NCI-H526 treated with DMSO at 0.1 percent for 48 hours (cell line): ENCODE measurements around the gene CACNA2D3.

ENCODE experiments used
- DNase-seq: peaks from one replicate; lab custom pipeline; 2025; lab: John Stamatoyannopoulos, UW

The CACNA2D3 gene

DNA sequence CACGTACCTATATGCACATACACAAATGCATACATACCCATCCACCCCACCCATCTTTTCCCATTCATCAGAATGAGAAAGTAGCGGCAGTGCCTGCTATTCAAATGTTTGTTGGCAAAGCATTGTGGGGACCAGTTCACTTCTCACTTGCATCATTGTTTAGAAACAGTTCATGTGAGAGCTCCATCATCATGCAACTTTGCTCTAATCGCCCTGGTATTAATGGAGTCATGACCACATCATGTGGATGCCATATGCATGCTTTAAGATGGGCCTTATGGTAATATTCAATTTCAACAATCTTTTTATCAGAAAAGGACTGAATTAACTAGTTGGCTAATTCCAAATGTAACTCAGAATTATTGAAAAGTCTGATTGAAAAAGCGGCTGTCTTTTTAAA is 725.0 kb downstream of the CACNA2D3 start:
- DNase-seq: no peak

GRCh38 chr3:54849360-54849759 is 727.0 kb downstream of the CACNA2D3 start:
- DNase-seq: no peak

DNA sequence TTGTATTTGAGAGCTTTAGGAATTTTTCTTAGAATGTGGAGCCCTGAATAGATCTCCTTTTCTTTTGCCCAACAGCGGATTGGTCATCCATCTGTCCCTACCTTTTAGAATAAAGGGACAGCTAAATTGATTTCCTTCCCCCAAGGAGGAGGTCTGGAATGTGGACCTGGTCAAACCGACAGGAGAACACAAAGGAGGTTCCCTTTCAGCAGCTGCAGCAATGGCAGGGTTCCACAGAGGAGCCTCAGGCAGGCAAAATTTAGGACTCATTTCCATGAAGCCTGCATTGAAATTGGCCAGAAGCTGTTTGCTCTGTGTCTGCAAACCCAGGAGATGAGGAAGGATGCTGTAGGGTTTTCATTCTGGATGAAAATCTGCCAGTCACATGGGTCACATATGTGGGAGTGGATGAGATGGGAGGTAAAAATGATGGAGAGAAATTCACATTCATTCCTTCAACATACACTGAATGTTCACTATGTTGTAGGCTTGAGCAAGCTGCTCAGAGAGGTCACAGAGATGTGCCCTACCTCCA is 728.2 kb downstream of the CACNA2D3 start:
- DNase-seq: no peak

DNA sequence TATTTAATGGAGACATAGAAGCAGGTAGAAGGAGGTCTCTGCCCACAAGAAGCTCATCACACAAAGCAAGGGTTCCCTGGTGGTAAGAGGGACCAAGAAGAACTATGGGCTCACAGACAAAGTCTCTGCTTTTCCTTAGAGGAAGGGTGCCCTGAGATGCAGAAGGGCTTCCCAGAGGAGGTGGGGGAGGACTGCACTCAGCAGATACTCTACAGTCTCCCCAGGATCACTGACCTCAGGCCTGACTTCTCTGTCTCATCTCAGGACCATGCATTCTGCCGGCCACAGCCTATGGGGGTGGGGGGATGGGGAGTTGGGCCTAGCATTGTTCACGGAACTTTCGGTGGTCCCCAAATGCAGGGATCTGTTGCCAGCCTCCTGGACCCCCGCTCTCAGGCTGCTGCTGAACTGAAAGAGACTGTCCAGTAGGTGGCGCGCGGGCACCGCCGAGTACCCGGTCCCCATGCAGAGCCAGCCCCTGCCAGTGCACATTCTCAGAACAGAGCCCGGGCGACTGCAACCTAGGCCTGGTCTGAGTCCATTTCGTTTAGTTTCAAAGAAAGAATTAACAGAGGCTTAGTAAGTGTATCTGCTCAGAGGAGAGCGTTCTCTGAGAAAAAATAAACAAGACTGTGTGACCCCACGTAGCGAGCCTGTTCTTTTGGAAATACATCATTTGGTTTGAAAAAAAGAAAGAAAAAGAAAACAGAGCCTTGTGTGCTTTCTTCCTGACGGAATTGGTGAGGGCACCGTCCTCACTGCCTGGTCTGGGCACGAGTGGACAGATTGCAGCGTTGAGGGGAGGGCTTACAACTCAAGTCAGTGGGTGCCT is 731.4 kb downstream of the CACNA2D3 start:
- DNase-seq: peak; percentile 38

DNA sequence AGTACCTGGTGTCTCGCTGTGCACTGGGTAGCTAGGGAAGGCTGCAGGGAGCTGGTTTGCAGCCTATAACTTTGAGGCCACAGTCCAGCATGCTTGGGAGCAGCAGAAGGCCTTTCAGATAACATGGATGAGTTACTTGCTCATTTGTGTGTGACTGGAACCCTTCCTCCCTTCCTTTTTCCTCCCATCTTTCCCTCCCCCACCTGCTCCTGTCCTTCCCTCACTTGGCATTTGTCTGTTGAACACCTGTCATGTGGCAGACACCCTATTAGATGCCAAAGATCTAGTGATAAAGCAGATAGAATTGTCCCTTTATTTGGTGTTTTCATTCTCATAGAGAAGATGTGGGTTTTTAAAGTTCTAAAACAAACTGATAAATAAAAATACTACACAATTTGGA is 733.9 kb downstream of the CACNA2D3 start:
- peak; percentile 3 for DNase-seq

DNA sequence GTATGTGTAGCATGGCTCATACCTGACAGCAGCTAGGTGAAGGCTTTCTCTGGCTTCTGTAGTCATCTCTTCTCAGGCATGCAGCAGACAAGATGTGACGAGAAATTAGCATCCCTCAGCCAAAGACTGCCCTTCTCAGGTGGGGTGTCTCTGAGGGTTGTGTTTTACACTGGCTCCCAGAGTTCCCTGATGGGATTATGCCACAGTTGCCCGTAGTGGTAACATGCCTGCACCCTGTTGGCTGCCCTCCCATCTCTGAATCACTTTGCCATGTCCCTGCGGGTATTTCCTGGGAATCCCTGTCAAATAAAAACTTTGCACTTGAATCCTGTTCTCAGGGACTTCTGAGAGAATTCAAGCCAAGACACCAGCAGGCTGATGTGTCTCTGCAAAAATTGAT is 735.0 kb downstream of the CACNA2D3 start:
- no peak for DNase-seq

DNA sequence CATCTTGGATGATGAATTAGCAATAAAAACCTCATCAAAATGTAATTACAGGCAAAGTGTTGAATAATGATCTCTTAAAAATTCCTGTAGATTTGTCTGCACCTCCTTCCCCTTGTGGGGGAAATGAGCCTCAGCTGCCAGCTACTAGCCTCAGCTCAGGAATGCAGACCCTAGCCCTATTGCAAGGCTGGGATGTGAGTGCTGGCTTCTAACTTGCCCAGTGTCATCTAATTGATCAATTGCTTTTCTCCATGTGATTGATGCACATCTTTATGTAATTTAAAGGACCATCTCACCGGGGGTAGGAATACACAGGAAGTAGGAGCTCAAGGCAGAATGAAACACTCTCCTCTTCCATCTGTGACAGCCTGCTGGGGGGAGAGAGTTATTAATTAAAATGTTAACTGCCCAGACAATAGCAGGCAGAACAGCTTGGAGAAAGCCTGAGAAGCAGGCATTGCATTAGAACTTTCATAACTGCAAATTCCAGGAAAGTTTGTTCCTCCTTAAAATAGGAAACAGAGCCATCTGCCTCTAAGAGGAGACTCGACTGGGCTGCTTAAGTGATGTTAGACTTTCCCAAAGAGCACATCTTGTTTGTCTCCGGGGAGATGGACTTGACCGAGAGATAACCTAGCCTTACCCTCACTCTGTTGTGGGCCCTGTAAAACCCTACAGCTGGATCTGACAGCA is 735.9 kb downstream of the CACNA2D3 start:
- peak; percentile 42 for DNase-seq

DNA sequence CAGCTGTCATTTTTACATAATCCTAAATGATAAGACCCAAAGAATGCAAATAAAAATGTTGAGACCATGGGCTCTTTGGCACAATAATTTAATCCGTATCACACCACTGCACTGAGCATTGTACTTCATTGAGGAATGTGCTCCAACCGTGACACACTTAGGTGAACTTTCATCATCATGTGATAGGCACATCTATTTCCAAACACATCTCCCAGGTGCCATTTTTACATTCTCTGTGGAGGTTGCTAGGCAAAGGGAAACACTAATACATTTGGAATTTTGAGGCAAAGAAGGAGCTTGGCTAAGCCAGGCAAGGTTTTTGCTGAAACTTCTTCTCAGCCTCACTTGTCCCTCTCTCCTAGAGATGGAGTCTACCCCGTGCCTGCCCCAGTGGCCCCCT is 736.8 kb downstream of the CACNA2D3 start:
- peak; percentile 76 for DNase-seq

DNA sequence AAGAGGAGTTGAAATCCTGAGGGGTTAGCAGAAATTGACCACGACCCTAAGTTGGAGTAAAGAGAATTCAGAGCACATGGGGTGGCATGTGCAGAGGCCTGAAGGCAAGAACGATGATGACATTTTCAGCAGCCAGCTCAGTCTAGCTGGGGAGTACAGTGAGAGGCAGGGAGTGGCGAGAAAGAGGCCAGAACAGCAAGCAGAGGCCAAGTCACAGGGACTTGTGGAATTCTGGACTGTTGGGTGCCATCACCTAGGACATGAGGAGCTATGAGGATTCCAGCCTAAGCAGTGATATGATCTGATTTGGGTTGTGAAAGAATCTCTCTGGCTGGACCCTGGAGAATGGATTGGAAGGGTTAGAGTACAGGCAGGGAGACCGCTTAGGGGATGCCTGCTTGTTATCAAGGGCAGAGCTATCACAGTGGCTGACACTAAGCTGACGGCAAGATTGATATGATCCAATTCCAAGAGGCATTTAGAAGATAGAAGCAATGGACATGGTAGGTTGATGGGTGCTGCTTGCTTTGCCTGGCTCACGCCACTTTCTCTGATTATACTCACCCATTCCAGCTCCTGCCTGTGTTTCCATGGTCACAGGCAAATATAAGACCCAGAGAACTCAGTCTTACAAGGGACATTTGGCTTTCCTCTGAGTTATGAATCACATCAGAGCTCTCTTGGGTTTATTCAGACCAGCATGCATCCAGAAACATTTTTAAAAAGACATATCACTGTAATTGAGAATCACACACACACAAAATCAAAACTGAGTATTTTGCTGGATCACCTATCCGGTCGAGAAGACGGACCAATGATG is 739.1 kb downstream of the CACNA2D3 start:
- DNase-seq: no peak

GRCh38 chr3:54862526-54862925 is 740.2 kb downstream of the CACNA2D3 start:
- no peak for DNase-seq

GRCh38 chr3:54863366-54863765 is 741.0 kb downstream of the CACNA2D3 start:
- DNase-seq: no peak

DNA sequence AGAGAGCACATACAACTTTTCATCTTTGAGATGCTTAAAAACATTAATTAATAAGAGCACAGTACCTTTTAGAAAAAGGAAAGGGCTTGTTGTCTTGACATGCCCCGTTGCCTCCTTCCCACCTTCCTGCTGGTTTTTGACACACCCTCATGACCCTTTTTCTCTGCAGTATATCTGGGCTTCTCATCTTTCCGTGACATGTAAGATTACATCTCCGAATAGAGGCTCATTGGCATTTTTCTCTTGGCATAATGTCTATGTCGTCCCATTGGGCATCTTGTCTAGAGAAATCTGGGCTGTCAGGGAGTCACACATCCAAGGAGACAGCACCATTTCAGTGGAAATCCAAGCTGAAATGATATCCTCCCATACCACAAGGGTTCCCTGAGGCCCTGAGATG is 741.4 kb downstream of the CACNA2D3 start:
- no peak for DNase-seq

GRCh38 chr3:54865316-54865715 is 743.0 kb downstream of the CACNA2D3 start:
- no peak for DNase-seq

GRCh38 chr3:54866251-54866650 is 743.9 kb downstream of the CACNA2D3 start:
- DNase-seq: no peak

DNA sequence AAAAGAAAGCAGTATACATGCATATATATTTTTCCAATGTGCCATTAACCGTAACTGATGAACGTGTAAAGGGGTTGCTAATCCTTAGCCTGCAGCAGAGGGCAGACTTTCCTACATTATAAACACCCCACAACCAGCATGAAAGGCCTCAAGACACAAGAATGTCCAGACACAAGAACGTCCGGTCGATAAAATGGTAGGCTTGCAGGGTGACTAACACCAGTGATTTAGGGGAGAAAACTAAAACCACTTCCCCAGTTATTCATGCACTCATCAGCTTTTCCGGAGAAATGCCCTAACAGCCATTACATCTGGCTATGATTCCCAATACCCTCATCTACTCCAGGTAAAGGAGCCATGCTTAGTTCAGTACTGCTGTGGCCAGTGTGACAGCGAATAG is 748.1 kb downstream of the CACNA2D3 start:
- DNase-seq: peak; percentile 18

GRCh38 chr3:54871867-54872266 is 749.5 kb downstream of the CACNA2D3 start:
- DNase-seq: no peak

- no peak for DNase-seq
These were observed 751.0 kb downstream of the CACNA2D3 start for GRCh38 chr3:54873059-54874010.

GRCh38 chr3:54874816-54875556 is 752.6 kb downstream of the CACNA2D3 start:
- DNase-seq: no peak

GRCh38 chr3:54875596-54876268 is 753.4 kb downstream of the CACNA2D3 start:
- peak; percentile 41 for DNase-seq

DNA sequence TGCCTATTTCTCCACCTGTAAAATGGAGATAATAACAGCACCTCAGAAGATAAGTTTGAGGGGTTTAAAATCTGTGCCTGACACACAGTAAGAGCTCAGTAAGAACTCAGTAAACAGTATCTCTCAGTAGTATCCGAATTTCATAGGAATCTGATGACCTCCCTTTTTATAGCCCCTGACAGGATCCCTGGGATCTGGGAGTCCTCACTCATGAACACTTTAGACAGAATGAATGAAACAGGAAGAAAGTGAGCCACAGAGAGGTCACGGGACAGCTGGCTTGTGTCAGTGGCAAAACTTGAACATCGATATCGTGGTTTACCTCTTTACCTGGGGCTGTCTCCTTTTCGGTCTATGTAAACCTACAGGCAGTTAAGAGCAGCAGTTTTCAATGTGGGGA is 754.3 kb downstream of the CACNA2D3 start:
- DNase-seq: no peak
